ENCODE results near the gene PCDH1. TPM values are rescaled to one million over a fixed set of nuclear protein-coding genes. Genes with fewer than 3 reads are reported as not detected.
A peak's percentile ranks its signal among the peaks of the same experiment; 100 is the strongest.

Gene PCDH1
- polyA plus RNA-seq, 1 experiment = 0.12 TPM

DNA sequence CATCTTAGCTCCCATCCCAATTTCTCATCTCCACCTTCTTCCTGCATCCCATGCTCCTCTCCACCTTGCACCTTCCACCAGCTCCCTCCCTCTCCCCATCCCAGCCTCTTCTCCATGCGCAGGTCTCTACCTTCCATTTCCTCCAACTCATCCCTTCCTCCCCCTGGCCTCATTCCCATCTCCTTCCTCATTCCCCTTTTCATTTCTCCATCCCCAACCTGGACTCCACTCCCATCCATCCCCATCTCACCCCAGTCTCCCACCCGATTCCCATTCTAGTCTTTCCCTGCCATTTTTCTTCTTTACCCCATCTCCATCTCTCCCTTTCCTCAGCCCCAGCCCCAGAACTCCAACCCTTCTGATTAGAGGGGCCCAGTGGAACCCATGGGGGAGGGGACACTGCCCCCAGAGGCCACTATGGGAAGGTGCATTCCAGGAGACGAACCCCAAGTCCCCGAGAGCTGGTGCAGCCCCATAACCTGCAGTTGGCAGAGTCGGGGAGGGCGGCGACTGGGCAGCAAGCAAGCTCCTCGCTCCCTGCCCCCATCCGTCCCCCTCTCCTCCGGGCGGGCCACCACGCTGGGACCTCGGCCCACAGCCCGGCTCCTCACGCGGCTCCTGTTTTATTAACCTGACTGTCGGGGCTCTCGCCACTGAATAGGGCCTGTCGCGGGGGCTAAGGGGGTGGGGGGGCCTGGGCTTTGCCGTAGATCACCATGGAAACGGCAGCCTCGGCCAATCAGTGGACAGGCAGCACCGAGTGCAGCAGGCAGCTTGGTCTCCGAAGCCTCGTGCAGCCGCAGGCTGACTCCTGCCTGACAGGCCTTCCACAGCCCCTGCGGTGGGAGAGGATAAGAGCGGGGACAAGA, 66.7 kb downstream of the PCDH1 start:
- peak; percentile 65 for TF ChIP-seq CTCF (IDR thresholded peaks at IDR 0.05; ENCODE audit: low read depth, low read length)
- DNase-seq (ENCODE audit: low read depth, low spot score) = no peak
- CTCF ChIA-PET = interaction anchor here (0.6 to 2.3 kb wide), 5 partner anchors 8 to 70 kb away, joined by 3 to 15 read pairs (median 4); no protein-coding TSS in a partner anchor
- H3K9me3 ChIP-seq (ENCODE audit: control insufficient read depth, insufficient read depth, low read length) = no peaks in the 10 kb centered on the region; the same call in 1 of the 2 replicates
- POLR2A ChIA-PET = interaction anchor here (0.5 kb wide), 1 partner anchor 62 kb away, joined by 3 read pairs; no protein-coding TSS in a partner anchor
- H3K4me3 ChIP-seq (ENCODE audit: low read depth, low read length) = no peak overlapping the region
- H3K27ac ChIP-seq (ENCODE audit: low read depth, low read length) = no peak overlapping the region
- peaks cover 73% of the 10 kb centered on the region for H3K27me3 ChIP-seq (ENCODE audit: control insufficient read depth, insufficient read depth, low read length)

DNA sequence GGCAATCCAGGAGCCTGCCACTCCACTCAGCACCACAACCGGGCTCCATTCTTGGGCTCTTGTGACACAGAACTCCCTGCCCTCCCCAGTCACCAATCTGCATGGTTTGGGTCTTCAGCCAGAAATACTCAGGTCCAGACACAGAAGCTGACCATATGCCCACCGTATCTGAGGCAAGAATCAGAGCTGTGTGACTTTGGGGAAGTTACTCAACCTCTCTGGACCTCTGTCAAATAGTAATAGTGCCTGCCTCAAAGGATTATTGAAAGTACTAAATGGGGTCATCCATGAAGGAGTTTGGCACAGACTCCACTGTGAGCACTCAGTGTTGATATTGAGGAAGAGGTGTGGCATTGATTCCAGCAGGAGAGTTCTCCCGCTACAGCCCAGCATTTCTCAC, 67.5 kb downstream of the PCDH1 start:
- Histone ChIP-seq H3K27ac (ENCODE audit: low read depth, low read length) (no peak overlapping the region), H3K27me3 (ENCODE audit: control insufficient read depth, insufficient read depth, low read length) (peaks cover 78% of the 10 kb centered on the region), H3K9me3 (ENCODE audit: control insufficient read depth, insufficient read depth, low read length) (no peaks in the 10 kb centered on the region; the same call in 1 of the 2 replicates), H3K4me3 (ENCODE audit: low read depth, low read length) (no peak overlapping the region)
- ChIA-PET CTCF (interaction anchor here (0.6 to 2.3 kb wide), 2 partner anchors 11 to 21 kb away, joined by 3 to 15 read pairs; no protein-coding TSS in a partner anchor), POLR2A (no interaction called here)
- no peak for DNase-seq (ENCODE audit: low read depth, low spot score)
- TF ChIP-seq CTCF (IDR thresholded peaks at IDR 0.05; ENCODE audit: low read depth, low read length) = no peak

GRCh38 chr5:141809380-141810096, 68.7 kb downstream of the PCDH1 start:
- CTCF ChIA-PET = interaction anchor here (1.4 kb wide), 1 partner anchor 69 kb away, joined by 3 read pairs; the partner anchor contains the start of gene PCDH1
- DNase-seq (ENCODE audit: low read depth, low spot score) = no peak
- H3K27ac ChIP-seq (ENCODE audit: low read depth, low read length) = no peak overlapping the region
- H3K27me3 ChIP-seq (ENCODE audit: control insufficient read depth, insufficient read depth, low read length) = peaks cover 81% of the 10 kb centered on the region
- no peak for TF ChIP-seq CTCF (IDR thresholded peaks at IDR 0.05; ENCODE audit: low read depth, low read length)
- H3K9me3 ChIP-seq (ENCODE audit: control insufficient read depth, insufficient read depth, low read length) = no peaks in the 10 kb centered on the region; the same call in 1 of the 2 replicates
- POLR2A ChIA-PET = no interaction called here
- no peak overlapping the region for H3K4me3 ChIP-seq (ENCODE audit: low read depth, low read length)

DNA sequence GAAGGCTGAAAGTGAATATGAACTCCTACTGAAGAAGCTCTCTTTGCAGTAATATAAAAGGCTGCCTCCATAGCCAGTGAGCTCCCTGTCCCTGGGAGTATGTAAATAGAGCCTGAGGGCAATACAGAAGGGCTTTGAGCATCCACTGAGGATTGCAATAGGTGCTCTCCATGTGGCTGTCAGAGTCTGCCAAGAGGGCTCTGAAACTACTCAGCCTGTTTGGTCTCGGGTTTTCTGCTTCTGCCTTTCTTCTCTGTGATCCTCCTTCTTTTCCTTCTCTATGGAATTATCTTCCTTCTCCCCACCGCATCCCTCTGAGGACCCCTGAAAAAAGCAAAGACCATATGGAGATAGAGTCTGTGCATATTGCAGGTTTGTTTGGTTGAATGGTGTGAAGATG, 69.4 kb downstream of the PCDH1 start:
- no peak for DNase-seq (ENCODE audit: low read depth, low spot score)

More for the DNA sequence above, 69.4 kb downstream of the PCDH1 start:
- ChIA-PET CTCF (interaction anchor here (0.5 to 1.4 kb wide), 2 partner anchors 22 to 70 kb away, joined by 3 read pairs; partner anchors contain the start of gene PCDH1), POLR2A (no interaction called here)
- H3K27me3 ChIP-seq (ENCODE audit: control insufficient read depth, insufficient read depth, low read length) = peaks cover 83% of the 10 kb centered on the region
- no peaks in the 10 kb centered on the region; the same call in 1 of the 2 replicates for H3K9me3 ChIP-seq (ENCODE audit: control insufficient read depth, insufficient read depth, low read length)
- no peak overlapping the region for H3K4me3 ChIP-seq (ENCODE audit: low read depth, low read length)
- no peak overlapping the region for H3K27ac ChIP-seq (ENCODE audit: low read depth, low read length)
- TF ChIP-seq CTCF (IDR thresholded peaks at IDR 0.05; ENCODE audit: low read depth, low read length) = no peak

All from AG04450 (cell line).